ENCODE results near the gene GAPVD1. TPM values are rescaled to one million over a fixed set of nuclear protein-coding genes. Genes with fewer than 3 reads are reported as not detected.

GAPVD1 gene
- total RNA-seq, 4 donors from 2014 or later = 56.8 to 66.6 (median 63.9) TPM

DNA sequence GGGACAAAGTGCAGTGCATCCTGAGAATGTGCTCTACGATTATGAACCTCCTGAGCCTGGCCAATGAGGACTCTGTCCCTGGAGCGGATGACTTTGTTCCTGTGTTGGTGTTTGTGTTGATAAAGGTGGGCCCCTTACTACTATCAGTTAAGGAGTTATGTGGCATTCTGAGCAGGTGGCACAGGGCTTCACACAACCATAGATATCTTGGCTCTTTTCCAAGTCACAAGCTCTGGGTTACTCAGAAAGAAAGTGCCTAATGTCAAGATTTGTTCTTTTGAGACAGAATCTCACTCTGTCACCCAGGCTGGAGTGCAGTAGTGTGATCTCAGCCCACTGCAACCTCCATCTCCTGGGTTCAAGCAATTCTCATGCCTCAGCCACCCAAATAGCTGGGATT lies 99.0 kb downstream of the GAPVD1 start:
- H3K4me1 ChIP-seq = no peaks in the 10 kb centered on the region
- H3K27ac ChIP-seq = no peak overlapping the region
- H3K27me3 ChIP-seq = no peaks in the 10 kb centered on the region
- WGBS, 2 donors = 93 to 100% methylated on average over 2 of the region's 2 CpGs
- peaks cover 0 to 95% (median 22%) of the 10 kb centered on the region in 3 donors for H3K36me3 ChIP-seq
- TF ChIP-seq EP300 (IDR thresholded peaks at IDR 0.05) = no peak
- TF ChIP-seq, protein P1, sequence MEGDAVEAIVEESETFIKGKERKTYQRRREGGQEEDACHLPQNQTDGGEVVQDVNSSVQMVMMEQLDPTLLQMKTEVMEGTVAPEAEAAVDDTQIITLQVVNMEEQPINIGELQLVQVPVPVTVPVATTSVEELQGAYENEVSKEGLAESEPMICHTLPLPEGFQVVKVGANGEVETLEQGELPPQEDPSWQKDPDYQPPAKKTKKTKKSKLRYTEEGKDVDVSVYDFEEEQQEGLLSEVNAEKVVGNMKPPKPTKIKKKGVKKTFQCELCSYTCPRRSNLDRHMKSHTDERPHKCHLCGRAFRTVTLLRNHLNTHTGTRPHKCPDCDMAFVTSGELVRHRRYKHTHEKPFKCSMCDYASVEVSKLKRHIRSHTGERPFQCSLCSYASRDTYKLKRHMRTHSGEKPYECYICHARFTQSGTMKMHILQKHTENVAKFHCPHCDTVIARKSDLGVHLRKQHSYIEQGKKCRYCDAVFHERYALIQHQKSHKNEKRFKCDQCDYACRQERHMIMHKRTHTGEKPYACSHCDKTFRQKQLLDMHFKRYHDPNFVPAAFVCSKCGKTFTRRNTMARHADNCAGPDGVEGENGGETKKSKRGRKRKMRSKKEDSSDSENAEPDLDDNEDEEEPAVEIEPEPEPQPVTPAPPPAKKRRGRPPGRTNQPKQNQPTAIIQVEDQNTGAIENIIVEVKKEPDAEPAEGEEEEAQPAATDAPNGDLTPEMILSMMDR (IDR thresholded peaks at IDR 0.05) = no peak
- TF ChIP-seq POLR2A (IDR thresholded peaks at IDR 0.05) = no peak
- H3K9me3 ChIP-seq = no peaks in the 10 kb centered on the region
- no peak overlapping the region for H3K4me3 ChIP-seq
- DNase-seq (ENCODE audit: low spot score in 2 of 2) = no peak

DNA sequence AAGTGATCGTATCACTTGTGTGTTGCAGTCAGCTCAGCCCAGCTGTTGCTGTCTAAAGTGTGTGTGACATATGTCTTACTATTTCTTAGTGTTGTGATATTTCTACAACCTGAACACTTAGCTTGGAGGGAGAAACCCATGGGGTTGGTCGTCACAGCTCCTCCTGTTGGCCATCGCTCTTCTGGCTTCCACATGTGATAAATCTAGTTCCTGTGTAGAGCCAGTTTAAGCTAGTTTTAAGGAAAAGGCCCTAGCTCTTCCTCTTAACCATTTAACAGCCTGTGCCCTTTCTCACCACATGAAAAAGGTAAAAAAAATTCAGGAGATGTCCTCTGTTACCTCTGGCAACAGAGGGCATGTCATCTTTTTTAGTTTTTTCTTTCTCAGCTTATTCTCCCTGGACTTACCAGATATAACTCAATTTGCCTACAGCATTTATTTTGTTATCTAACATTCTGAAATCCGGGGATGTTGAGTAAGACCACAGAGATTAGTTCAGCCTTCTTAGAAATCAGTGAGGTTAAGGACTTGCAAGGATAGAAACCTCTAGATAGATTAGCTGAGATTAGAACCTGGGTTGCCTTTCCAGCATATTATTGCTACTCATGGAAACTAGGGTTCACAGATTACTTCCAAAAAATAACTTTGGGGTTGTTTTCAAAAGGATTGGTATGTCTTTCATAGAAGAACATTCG lies 100.4 kb downstream of the GAPVD1 start:
- TF ChIP-seq POLR2A (IDR thresholded peaks at IDR 0.05) = no peak
- TF ChIP-seq EP300 (IDR thresholded peaks at IDR 0.05) = no peak
- TF ChIP-seq, protein P1 (IDR thresholded peaks at IDR 0.05) = no peak
- H3K36me3 ChIP-seq = peaks cover 0 to 94% (median 22%) of the 10 kb centered on the region in 3 donors
- WGBS, 2 donors = 66 to 68% methylated on average over 5 of the region's 5 CpGs

DNA sequence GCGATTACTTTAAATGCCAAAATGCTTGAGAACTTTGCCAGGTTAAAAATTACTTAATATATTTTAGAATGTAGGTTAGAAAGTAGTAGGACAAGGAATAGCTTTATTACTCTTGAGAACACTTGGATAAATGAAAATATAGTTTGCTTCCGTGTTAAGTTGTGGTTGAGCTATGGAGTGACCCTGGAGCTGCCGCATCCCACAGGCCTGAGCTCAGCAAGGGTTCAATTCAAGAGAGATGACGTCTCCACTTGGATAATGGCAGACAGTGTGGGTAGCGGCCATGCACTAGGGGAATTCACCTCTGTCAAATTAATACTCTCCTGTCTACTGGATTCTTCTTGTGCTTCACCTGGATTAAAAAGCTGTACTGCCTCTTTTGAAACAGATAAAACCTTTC lies 105.0 kb downstream of the GAPVD1 start:
- H3K27ac ChIP-seq = no peak overlapping the region
- no peak overlapping the region for H3K4me3 ChIP-seq
- TF ChIP-seq, protein P1 (IDR thresholded peaks at IDR 0.05) = no peak
- TF ChIP-seq EP300 (IDR thresholded peaks at IDR 0.05) = no peak
- TF ChIP-seq POLR2A (IDR thresholded peaks at IDR 0.05) = no peak
- H3K27me3 ChIP-seq = no peaks in the 10 kb centered on the region
- DNase-seq (ENCODE audit: low spot score in 2 of 2) = no peak
- H3K36me3 ChIP-seq = peaks cover 0 to 64% (median 15%) of the 10 kb centered on the region in 3 donors
- no peaks in the 10 kb centered on the region for H3K9me3 ChIP-seq
- WGBS, 2 donors = 80 to 84% methylated on average over 5 of the region's 5 CpGs
- H3K4me1 ChIP-seq = no peaks in the 10 kb centered on the region

More for the DNA sequence above, 100.4 kb downstream of the GAPVD1 start:
- DNase-seq (ENCODE audit: low spot score in 2 of 2) = no peak
- Histone ChIP-seq H3K4me1 (no peaks in the 10 kb centered on the region), H3K27ac (no peak overlapping the region), H3K9me3 (no peaks in the 10 kb centered on the region), H3K27me3 (no peaks in the 10 kb centered on the region), H3K4me3 (no peak overlapping the region)

DNA sequence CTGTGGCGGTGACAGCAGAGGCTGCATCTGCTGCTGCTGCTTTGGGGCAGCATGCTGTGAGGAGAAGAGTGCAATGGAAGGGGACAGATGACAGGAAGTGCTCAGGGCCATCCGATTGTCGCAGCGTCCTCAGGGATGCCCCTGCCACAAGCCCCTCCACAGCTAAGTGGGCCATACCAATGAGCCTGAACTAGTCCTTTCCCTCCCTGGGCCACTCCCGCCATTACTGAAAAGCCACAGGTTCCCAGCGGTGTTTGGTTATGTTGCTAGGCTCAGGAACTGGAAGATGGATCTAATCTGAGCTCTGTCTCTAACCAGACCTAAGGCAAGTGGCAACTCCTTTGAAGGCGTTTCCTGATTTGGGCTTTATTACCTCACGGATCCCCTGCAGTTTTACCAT lies 109.2 kb downstream of the GAPVD1 start:
- Histone ChIP-seq H3K27me3 (no peaks in the 10 kb centered on the region), H3K27ac (no peak overlapping the region), H3K9me3 (no peaks in the 10 kb centered on the region), H3K36me3 (peaks cover 0 to 24% (median 0%) of the 10 kb centered on the region in 3 donors), H3K4me3 (no peak overlapping the region), H3K4me1 (peaks cover 0 to 12% (median 4%) of the 10 kb centered on the region in 4 donors)
- no peak for DNase-seq (ENCODE audit: low spot score in 2 of 2)
- WGBS, 2 donors = 58 to 65% methylated on average over 8 of the region's 8 CpGs
- TF ChIP-seq POLR2A (IDR thresholded peaks at IDR 0.05) (no peak), EP300 (IDR thresholded peaks at IDR 0.05) (no peak)
- TF ChIP-seq, protein P1 (IDR thresholded peaks at IDR 0.05) = no peak

DNA sequence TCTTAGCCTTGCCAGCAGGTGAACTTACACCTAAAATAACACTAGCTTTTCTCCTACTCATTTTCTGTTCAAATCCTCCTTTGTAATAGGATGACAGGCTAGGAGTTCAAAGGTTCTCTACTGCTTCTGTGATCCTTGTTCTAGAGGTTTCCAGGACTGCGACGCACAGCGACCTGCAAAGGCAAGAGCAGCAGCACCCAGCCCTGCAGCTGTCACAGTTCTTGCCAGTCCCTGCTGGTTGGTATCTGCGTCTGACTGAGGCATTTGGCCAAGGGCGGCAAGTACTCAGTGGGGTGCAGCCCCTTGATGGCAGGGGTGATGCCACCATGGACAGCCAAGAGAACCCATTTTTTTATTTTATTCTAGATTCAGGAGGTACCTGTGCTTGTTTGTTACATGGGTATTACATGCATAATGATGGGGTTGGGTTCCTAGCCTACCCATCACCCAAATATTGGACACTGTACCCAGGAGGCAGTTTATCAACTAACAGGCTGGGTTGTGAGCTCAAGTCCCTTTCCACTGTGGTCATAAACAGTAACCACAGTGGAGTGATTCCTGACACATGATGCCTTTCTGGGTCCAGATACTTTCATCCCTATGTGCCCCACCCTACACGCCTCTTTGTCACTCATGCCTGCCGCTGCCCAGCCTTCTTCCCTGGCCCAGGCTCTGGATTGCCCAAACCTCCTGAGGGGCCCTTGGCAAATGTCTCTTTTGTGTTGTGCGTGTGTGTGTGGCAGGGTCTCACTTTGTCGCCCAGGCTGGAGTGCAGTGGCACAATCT lies 111.0 kb downstream of the GAPVD1 start:
- no peak overlapping the region for H3K4me3 ChIP-seq
- 83 to 85% methylated on average over 9 of the region's 9 CpGs for WGBS, 2 donors
- peaks cover 0 to 12% (median 4%) of the 10 kb centered on the region in 4 donors for H3K4me1 ChIP-seq
- peaks cover 0 to 7% of the 10 kb centered on the region in 2 donors for H3K27me3 ChIP-seq
- H3K27ac ChIP-seq = no peak overlapping the region
- H3K9me3 ChIP-seq = no peaks in the 10 kb centered on the region
- H3K36me3 ChIP-seq = peaks cover 0 to 7% (median 0%) of the 10 kb centered on the region in 3 donors
- DNase-seq (ENCODE audit: low spot score in 2 of 2) = no peak
- TF ChIP-seq EP300 (IDR thresholded peaks at IDR 0.05) (no peak), POLR2A (IDR thresholded peaks at IDR 0.05) (no peak)
- TF ChIP-seq, protein P1 (IDR thresholded peaks at IDR 0.05) = no peak
